Mucosa of descending colon (tissue), 3 donors: ENCODE measurements around the gene UBTD2. TPM values are rescaled to one million over a fixed set of nuclear protein-coding genes. Genes with fewer than 3 reads are reported as not detected.
A peak's percentile ranks its signal among the peaks of the same experiment; 100 is the strongest.

Experiments
- ATAC-seq: fragments of 200-7000 bp; cut with Tn5 transposase; one replicate; pipeline ENCODE4 v1.9.1; 2020; ENCODE audit warnings: mild to moderate bottlenecking, moderate library complexity
- DNase-seq, 3 donors: peaks; one replicate each; pipeline ENCODE4 v3.0.0-alpha.2; 2020
- H3K36me3 ChIP-seq: fragments of 200-600 bp; one replicate; pipeline ENCODE4 v1.8.0; 2021; ENCODE audit warnings: low read depth, mild to moderate bottlenecking
- H3K4me1 ChIP-seq: fragments of 200-600 bp; one replicate; pipeline ENCODE4 v1.8.0; 2021; ENCODE audit warnings: low read depth, mild to moderate bottlenecking
- H3K4me3 ChIP-seq: fragments of 200-600 bp; one replicate; pipeline ENCODE4 v1.8.0; 2021; ENCODE audit warnings: mild to moderate bottlenecking
- H3K9me3 ChIP-seq: fragments of 200-600 bp; one replicate; pipeline ENCODE4 v1.8.0; 2021; ENCODE audit warnings: mild to moderate bottlenecking
- CTCF ChIP-seq: fragments of 200-600 bp; IDR thresholded peaks from one replicate; pipeline ENCODE4 v1.8.0; 2022; ENCODE audit warnings: antibody characterized with exemption, mild to moderate bottlenecking
- intact Hi-C, 2 donors: fragments of 100-400 bp; cut with DNase I in 1 of 2; cut with micrococcal nuclease in 1 of 2; formaldehyde crosslinking; loops; one replicate each; pipeline versions ENCODE4 v1.11.0 to v1.11.1; 2022; cut with DNase I, micrococcal nuclease
- total RNA-seq, 3 donors: library from RNA; stranded (reverse); fragmentation: NEBNext Ultra II Directional in 2 of 3; extraction: Animal tissue kit (Norgen Biotek cat#: 25700) in 2 of 3; gene quantifications; one replicate each; pipeline versions ENCODE4 v1.2.1 to v1.2.4, GENCODE V29; 2021 to 2023
- donor health status: DM: no; HTN: no; CAD: no; lungs with moderate emphysema.
- donor health status: DM: no; HTN: no; CAD: no.
- donor health status: DM: no; HTN: yes; CAD: no.

UBTD2 gene
- total RNA-seq, 3 donors from 2014 or later: 18.3 to 22.2 (median 20.0) TPM

- Histone ChIP-seq H3K4me3 (no peak overlapping the region), H3K4me1 (peaks cover 7% of the 10 kb centered on the region), H3K36me3 (no peaks in the 10 kb centered on the region), H3K9me3 (no peaks in the 10 kb centered on the region)
- intact Hi-C loops: no loop called here
- no peak for TF ChIP-seq CTCF
- no peak for DNase-seq
- ATAC-seq: no peak
Observed at GRCh38 chr5:172168311-172168710, 115.3 kb downstream of the UBTD2 start.

- H3K4me1 ChIP-seq: peaks cover 7% of the 10 kb centered on the region
- TF ChIP-seq CTCF: no peak
Observed at GRCh38 chr5:172167895-172168294, 115.7 kb downstream of the UBTD2 start.

GRCh38 chr5:172166030-172166826, 117.3 kb downstream of the UBTD2 start:
- intact Hi-C loops: no loop called here
- peaks cover 7% of the 10 kb centered on the region for H3K4me1 ChIP-seq
- H3K4me3 ChIP-seq: no peak overlapping the region
- H3K36me3 ChIP-seq: no peaks in the 10 kb centered on the region
- no peak for TF ChIP-seq CTCF
- no peaks in the 10 kb centered on the region for H3K9me3 ChIP-seq
- DNase-seq: no peak
- ATAC-seq: no peak

More at GRCh38 chr5:172167895-172168294, 115.7 kb downstream of the UBTD2 start:
- H3K9me3 ChIP-seq: no peaks in the 10 kb centered on the region
- H3K4me3 ChIP-seq: no peak overlapping the region
- DNase-seq: peak in 1 of 3 donors; percentile 47
- H3K36me3 ChIP-seq: no peaks in the 10 kb centered on the region
- peak; percentile 75 for ATAC-seq
- intact Hi-C loops: no loop called here

- peaks cover 7% of the 10 kb centered on the region for H3K4me1 ChIP-seq
- no peak for TF ChIP-seq CTCF
- DNase-seq (no peak), ATAC-seq (no peak)
- no peaks in the 10 kb centered on the region for H3K36me3 ChIP-seq
- no peak overlapping the region for H3K4me3 ChIP-seq
- intact Hi-C loops: no loop called here
- H3K9me3 ChIP-seq: no peaks in the 10 kb centered on the region
Observed at GRCh38 chr5:172165465-172165864, 118.1 kb downstream of the UBTD2 start.

- intact Hi-C loops: no loop called here
- H3K9me3 ChIP-seq: no peaks in the 10 kb centered on the region
- ATAC-seq: peak; percentile 30
- H3K4me1 ChIP-seq: peaks cover 7% of the 10 kb centered on the region
- no peaks in the 10 kb centered on the region for H3K36me3 ChIP-seq
- no peak for DNase-seq
- H3K4me3 ChIP-seq: no peak overlapping the region
- no peak for TF ChIP-seq CTCF
Observed at GRCh38 chr5:172164769-172165212, 118.8 kb downstream of the UBTD2 start.
